GM23338 (cell line): ENCODE measurements around the gene FASTK. TPM values are rescaled to one million over a fixed set of nuclear protein-coding genes. Genes with fewer than 3 reads are reported as not detected.

ENCODE experiments used
- ATAC-seq: fragments of 200-7000 bp; cut with Tn5 transposase; 3 replicates; pipeline ENCODE4 v1.9.1; 2020
- DNase-seq: peaks from one replicate; pipeline ENCODE4 v3.0.0-alpha.2; 2015; ENCODE audit warnings: low spot score
- H2AFZ ChIP-seq: fragments of 200-600 bp; sonication (generic); 2 replicates; pipeline ENCODE4 v1.8.0; 2016; ENCODE audit warnings: antibody characterized with exemption, mild to moderate bottlenecking, moderate library complexity
- H3F3A ChIP-seq: fragments of 200-600 bp; sonication (generic); replicated peaks from 2 replicates; pipeline ENCODE4 v1.8.0; 2017; ENCODE audit warnings: antibody characterized with exemption, mixed run types, low read depth
- H3K27ac ChIP-seq: fragments of 200-600 bp; sonication (generic); 2 replicates; pipeline ENCODE4 v1.6.1; 2016; ENCODE audit warnings: low read depth
- H3K27me3 ChIP-seq: fragments of 200-600 bp; sonication (generic); 2 replicates; pipeline ENCODE4 v1.8.0; 2016; ENCODE audit warnings: mild to moderate bottlenecking, mixed run types, moderate library complexity; ENCODE audit not compliant: insufficient read depth
- H3K36me3 ChIP-seq: fragments of 200-600 bp; sonication (generic); 2 replicates; pipeline ENCODE4 v1.8.0; 2016; ENCODE audit warnings: mild to moderate bottlenecking; ENCODE audit not compliant: insufficient read depth
- H3K4me1 ChIP-seq: fragments of 200-600 bp; sonication (generic); 2 replicates; pipeline ENCODE4 v1.8.0; 2016; ENCODE audit warnings: mild to moderate bottlenecking, moderate library complexity; ENCODE audit not compliant: insufficient read depth
- H3K4me2 ChIP-seq: fragments of 200-600 bp; sonication (generic); 2 replicates; pipeline ENCODE4 v1.7.1; 2017; ENCODE audit warnings: mixed run types
- H3K4me3 ChIP-seq: fragments of 200-600 bp; sonication (generic); 2 replicates; pipeline ENCODE4 v1.6.1; 2016; ENCODE audit warnings: mixed run types
- H3K79me2 ChIP-seq: fragments of 200-600 bp; sonication (generic); replicated peaks from 2 replicates; pipeline ENCODE4 v1.8.0; 2017; ENCODE audit warnings: mild to moderate bottlenecking; ENCODE audit not compliant: insufficient read depth
- H3K9me2 ChIP-seq: fragments of 200-600 bp; sonication (generic); 2 replicates; pipeline ENCODE4 v1.8.0; 2017; ENCODE audit not compliant: insufficient read depth
- H4K20me1 ChIP-seq: fragments of 200-600 bp; sonication (generic); replicated peaks from 2 replicates; pipeline ENCODE4 v1.8.0; 2017; ENCODE audit warnings: mild to moderate bottlenecking; ENCODE audit not compliant: insufficient read depth
- H3K27ac Mint-ChIP-seq: 2 replicates; pipeline ENCODE4 v1.8.0; 2020; ENCODE audit warnings: inconsistent platforms, mild to moderate bottlenecking, moderate library complexity, mixed read lengths
- H3K27me3 Mint-ChIP-seq: 3 replicates; pipeline ENCODE4 v1.8.0; 2022; ENCODE audit warnings: low read depth, mild to moderate bottlenecking, moderate library complexity, mixed read lengths, inconsistent platforms; ENCODE audit not compliant: insufficient read depth, poor library complexity
- H3K36me3 Mint-ChIP-seq: 3 replicates; pipeline ENCODE4 v1.8.0; 2021; ENCODE audit warnings: low read depth, mild to moderate bottlenecking, inconsistent platforms, moderate library complexity, mixed read lengths
- H3K4me1 Mint-ChIP-seq: 3 replicates; pipeline ENCODE4 v1.8.0; 2020; ENCODE audit warnings: mild to moderate bottlenecking, inconsistent platforms, mixed read lengths
- H3K4me3 Mint-ChIP-seq: 3 replicates; pipeline ENCODE4 v1.8.0; 2021; ENCODE audit warnings: moderate library complexity, mild to moderate bottlenecking, inconsistent platforms, mixed read lengths
- H3K9me3 Mint-ChIP-seq: 3 replicates; pipeline ENCODE4 v1.8.0; 2020; ENCODE audit warnings: moderate library complexity, mild to moderate bottlenecking, inconsistent platforms, mixed read lengths
- CREB1 ChIP-seq: fragments of 250-450 bp; sonication (Bioruptor Pico); IDR thresholded peaks from 2 replicates; pipeline ENCODE4 v1.5.0; 2020; ENCODE audit warnings: low read depth, mild to moderate bottlenecking, moderate library complexity
- EZH2 ChIP-seq: fragments of 200-600 bp; sonication (generic); IDR thresholded peaks from one replicate; pipeline ENCODE4 v1.8.0; 2017; ENCODE audit warnings: antibody characterized with exemption, mild to moderate bottlenecking, low read depth; ENCODE audit not compliant: unreplicated experiment
- EZH2phosphoT487 ChIP-seq: fragments of 200-600 bp; sonication (generic); IDR thresholded peaks from one replicate; pipeline ENCODE4 v1.8.1; 2018; ENCODE audit warnings: antibody characterized with exemption; ENCODE audit not compliant: unreplicated experiment
- JUNB ChIP-seq: IDR thresholded peaks from one replicate; pipeline ENCODE4 v1.6.1; 2016; ENCODE audit warnings: antibody characterized with exemption; ENCODE audit not compliant: unreplicated experiment
- NANOG ChIP-seq: IDR thresholded peaks from 2 replicates; pipeline ENCODE4 v1.6.1; 2016; ENCODE audit warnings: antibody characterized with exemption, borderline replicate concordance
- POLR2AphosphoS5 ChIP-seq: IDR thresholded peaks from 2 replicates; pipeline ENCODE4 v1.6.1; 2016; ENCODE audit warnings: antibody characterized with exemption, low read depth
- STAT1 ChIP-seq: IDR thresholded peaks from one replicate; pipeline ENCODE4 v1.6.1; 2016; ENCODE audit warnings: antibody characterized with exemption; ENCODE audit not compliant: unreplicated experiment
- ZNF114 ChIP-seq: fragments of 250-450 bp; sonication (Bioruptor Pico); IDR thresholded peaks from 2 replicates; pipeline ENCODE4 v1.5.0; 2020; ENCODE audit warnings: mild to moderate bottlenecking, moderate library complexity
- ZNF331 ChIP-seq: fragments of 250-450 bp; sonication (Bioruptor Pico); IDR thresholded peaks from 2 replicates; pipeline ENCODE4 v1.5.0; 2020; ENCODE audit warnings: low read depth, mild to moderate bottlenecking, moderate library complexity
- polyA plus RNA-seq: library from polyadenylated mRNA; unstranded; fragments of >200 nt; fragmentation: Nextera tagmentation; extraction: Ambion mirVana; gene quantifications from 2 replicates; pipeline ENCODE4 v1.2.1, GENCODE V29; 2016
- total RNA-seq: library from RNA; depleted of rRNA; stranded (reverse); fragments of >200 nt; shearing (Covaris generic); gene quantifications from 2 replicates; pipeline ENCODE4 v1.2.3, GENCODE V29; 2014
- TF ChIP-seq, protein P1 (sequence below): fragments of 250-450 bp; sonication (Bioruptor Pico); IDR thresholded peaks from 2 replicates; pipeline ENCODE4 v1.5.0; 2020; ENCODE audit warnings: mild to moderate bottlenecking, moderate library complexity
- TF ChIP-seq, protein P2 (sequence below): IDR thresholded peaks from 2 replicates; pipeline ENCODE4 v1.6.1; 2016; ENCODE audit warnings: antibody characterized with exemption
- TF ChIP-seq, protein P3 (sequence below): IDR thresholded peaks from one replicate; pipeline ENCODE4 v1.6.1; 2018; ENCODE audit warnings: antibody characterized with exemption; ENCODE audit not compliant: unreplicated experiment
- TF ChIP-seq, protein P4 (sequence below), 2 experiments: fragments of 200-600 bp in 1 of 2; sonication (generic) in 1 of 2; conservative IDR thresholded peaks; 2 replicates each; pipeline versions ENCODE4 v1.5.1 to v1.6.1; 2016 to 2017; ENCODE audit warnings: antibody characterized with exemption in 2 of 2, low read depth in 2 of 2, mild to moderate bottlenecking in 2 of 2, moderate library complexity in 1 of 2

Gene FASTK
- total and polyA plus RNA-seq, 2 experiments from 2014 or later = 37.4 to 57.4 TPM

DNA sequence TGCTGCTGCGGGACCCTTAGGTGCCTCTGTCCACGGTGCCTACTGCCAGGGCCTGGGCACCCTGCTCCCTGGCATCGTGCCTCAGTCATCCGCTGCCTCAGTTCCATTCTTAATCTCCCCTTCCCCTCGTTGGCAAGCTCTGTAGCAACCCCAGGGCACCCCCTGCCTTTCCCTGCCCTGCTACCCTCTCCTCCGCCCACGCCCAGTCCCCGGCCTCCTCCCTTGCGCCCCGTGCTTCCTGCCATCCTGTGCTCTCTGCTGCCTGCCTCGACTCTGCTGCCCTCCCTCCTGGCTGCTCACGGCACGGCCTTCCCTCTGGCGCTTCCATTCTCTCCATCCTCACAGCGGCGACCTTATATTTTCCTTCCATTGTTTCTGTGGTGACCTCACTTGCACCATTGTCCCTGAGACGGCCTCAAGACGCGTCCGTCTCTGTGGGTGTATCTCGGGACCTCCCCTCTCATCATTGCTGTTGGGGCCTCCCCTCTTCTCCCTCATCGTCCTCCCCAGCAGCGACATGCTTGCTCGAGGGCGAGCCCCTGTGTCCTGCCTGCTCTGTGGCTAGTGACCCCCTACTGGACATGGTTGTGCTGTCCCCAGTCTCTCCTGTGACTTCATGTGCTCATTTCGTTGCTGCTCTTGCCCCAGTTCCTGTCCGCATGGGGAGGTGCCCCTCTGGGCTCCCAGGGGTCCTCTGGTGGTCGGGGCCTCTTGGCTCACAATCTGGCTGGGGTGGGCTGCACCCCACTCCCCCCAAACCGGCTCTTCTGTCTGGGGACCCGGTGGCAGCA, 41.0 kb upstream of the FASTK start:
- Histone ChIP-seq H4K20me1 (peaks cover 26% of the 10 kb centered on the region), H3K4me2 (no peak overlapping the region), H3K27ac (no peak overlapping the region), H3K4me1 (peaks cover 11% of the 10 kb centered on the region), H3K79me2 (no peaks in the 10 kb centered on the region), H3K36me3 (no peaks in the 10 kb centered on the region; the same call in 1 of the 2 replicates), H3F3A (peaks cover 17% of the 10 kb centered on the region), H3K4me3 (no peak overlapping the region), H2AFZ (no peak overlapping the region), H3K9me2 (no peaks in the 10 kb centered on the region), H3K27me3 (peaks cover 16% of the 10 kb centered on the region)
- Mint-ChIP-seq H3K27me3 (peaks cover 36% of the 10 kb centered on the region), H3K4me1 (peaks cover 29% of the 10 kb centered on the region), H3K27ac (no peak overlapping the region), H3K9me3 (no peaks in the 10 kb centered on the region), H3K36me3 (peaks cover 36% of the 10 kb centered on the region), H3K4me3 (no peak overlapping the region)
- TF ChIP-seq POLR2AphosphoS5 = no peak
- TF ChIP-seq EZH2 = no peak
- no peak for TF ChIP-seq NANOG
- TF ChIP-seq, protein P1, sequence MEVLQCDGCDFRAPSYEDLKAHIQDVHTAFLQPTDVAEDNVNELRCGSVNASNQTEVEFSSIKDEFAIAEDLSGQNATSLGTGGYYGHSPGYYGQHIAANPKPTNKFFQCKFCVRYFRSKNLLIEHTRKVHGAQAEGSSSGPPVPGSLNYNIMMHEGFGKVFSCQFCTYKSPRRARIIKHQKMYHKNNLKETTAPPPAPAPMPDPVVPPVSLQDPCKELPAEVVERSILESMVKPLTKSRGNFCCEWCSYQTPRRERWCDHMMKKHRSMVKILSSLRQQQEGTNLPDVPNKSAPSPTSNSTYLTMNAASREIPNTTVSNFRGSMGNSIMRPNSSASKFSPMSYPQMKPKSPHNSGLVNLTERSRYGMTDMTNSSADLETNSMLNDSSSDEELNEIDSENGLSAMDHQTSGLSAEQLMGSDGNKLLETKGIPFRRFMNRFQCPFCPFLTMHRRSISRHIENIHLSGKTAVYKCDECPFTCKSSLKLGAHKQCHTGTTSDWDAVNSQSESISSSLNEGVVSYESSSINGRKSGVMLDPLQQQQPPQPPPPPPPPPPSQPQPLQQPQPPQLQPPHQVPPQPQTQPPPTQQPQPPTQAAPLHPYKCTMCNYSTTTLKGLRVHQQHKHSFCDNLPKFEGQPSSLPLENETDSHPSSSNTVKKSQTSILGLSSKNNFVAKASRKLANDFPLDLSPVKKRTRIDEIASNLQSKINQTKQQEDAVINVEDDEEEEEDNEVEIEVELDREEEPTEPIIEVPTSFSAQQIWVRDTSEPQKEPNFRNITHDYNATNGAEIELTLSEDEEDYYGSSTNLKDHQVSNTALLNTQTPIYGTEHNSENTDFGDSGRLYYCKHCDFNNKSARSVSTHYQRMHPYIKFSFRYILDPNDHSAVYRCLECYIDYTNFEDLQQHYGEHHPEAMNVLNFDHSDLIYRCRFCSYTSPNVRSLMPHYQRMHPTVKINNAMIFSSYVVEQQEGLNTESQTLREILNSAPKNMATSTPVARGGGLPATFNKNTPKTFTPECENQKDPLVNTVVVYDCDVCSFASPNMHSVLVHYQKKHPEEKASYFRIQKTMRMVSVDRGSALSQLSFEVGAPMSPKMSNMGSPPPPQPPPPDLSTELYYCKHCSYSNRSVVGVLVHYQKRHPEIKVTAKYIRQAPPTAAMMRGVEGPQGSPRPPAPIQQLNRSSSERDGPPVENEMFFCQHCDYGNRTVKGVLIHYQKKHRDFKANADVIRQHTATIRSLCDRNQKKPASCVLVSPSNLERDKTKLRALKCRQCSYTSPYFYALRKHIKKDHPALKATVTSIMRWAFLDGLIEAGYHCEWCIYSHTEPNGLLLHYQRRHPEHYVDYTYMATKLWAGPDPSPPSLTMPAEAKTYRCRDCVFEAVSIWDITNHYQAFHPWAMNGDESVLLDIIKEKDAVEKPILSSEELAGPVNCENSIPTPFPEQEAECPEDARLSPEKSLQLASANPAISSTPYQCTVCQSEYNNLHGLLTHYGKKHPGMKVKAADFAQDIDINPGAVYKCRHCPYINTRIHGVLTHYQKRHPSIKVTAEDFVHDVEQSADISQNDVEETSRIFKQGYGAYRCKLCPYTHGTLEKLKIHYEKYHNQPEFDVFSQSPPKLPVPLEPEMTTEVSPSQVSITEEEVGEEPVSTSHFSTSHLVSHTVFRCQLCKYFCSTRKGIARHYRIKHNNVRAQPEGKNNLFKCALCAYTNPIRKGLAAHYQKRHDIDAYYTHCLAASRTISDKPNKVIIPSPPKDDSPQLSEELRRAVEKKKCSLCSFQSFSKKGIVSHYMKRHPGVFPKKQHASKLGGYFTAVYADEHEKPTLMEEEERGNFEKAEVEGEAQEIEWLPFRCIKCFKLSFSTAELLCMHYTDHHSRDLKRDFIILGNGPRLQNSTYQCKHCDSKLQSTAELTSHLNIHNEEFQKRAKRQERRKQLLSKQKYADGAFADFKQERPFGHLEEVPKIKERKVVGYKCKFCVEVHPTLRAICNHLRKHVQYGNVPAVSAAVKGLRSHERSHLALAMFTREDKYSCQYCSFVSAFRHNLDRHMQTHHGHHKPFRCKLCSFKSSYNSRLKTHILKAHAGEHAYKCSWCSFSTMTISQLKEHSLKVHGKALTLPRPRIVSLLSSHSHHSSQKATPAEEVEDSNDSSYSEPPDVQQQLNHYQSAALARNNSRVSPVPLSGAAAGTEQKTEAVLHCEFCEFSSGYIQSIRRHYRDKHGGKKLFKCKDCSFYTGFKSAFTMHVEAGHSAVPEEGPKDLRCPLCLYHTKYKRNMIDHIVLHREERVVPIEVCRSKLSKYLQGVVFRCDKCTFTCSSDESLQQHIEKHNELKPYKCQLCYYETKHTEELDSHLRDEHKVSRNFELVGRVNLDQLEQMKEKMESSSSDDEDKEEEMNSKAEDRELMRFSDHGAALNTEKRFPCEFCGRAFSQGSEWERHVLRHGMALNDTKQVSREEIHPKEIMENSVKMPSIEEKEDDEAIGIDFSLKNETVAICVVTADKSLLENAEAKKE (CRISPR knock-in tag) = no peak
- no peak for TF ChIP-seq STAT1
- no peak for TF ChIP-seq ZNF331 (CRISPR knock-in tag)
- TF ChIP-seq, protein P2, sequence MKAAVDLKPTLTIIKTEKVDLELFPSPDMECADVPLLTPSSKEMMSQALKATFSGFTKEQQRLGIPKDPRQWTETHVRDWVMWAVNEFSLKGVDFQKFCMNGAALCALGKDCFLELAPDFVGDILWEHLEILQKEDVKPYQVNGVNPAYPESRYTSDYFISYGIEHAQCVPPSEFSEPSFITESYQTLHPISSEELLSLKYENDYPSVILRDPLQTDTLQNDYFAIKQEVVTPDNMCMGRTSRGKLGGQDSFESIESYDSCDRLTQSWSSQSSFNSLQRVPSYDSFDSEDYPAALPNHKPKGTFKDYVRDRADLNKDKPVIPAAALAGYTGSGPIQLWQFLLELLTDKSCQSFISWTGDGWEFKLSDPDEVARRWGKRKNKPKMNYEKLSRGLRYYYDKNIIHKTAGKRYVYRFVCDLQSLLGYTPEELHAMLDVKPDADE = no peak
- TF ChIP-seq CREB1 = no peak
- TF ChIP-seq ZNF114 (CRISPR knock-in tag) = no peak
- TF ChIP-seq, protein P3, sequence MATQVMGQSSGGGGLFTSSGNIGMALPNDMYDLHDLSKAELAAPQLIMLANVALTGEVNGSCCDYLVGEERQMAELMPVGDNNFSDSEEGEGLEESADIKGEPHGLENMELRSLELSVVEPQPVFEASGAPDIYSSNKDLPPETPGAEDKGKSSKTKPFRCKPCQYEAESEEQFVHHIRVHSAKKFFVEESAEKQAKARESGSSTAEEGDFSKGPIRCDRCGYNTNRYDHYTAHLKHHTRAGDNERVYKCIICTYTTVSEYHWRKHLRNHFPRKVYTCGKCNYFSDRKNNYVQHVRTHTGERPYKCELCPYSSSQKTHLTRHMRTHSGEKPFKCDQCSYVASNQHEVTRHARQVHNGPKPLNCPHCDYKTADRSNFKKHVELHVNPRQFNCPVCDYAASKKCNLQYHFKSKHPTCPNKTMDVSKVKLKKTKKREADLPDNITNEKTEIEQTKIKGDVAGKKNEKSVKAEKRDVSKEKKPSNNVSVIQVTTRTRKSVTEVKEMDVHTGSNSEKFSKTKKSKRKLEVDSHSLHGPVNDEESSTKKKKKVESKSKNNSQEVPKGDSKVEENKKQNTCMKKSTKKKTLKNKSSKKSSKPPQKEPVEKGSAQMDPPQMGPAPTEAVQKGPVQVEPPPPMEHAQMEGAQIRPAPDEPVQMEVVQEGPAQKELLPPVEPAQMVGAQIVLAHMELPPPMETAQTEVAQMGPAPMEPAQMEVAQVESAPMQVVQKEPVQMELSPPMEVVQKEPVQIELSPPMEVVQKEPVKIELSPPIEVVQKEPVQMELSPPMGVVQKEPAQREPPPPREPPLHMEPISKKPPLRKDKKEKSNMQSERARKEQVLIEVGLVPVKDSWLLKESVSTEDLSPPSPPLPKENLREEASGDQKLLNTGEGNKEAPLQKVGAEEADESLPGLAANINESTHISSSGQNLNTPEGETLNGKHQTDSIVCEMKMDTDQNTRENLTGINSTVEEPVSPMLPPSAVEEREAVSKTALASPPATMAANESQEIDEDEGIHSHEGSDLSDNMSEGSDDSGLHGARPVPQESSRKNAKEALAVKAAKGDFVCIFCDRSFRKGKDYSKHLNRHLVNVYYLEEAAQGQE = no peak
- TF ChIP-seq JUNB = no peak
- no peak for TF ChIP-seq EZH2phosphoT487
- TF ChIP-seq, protein P4, sequence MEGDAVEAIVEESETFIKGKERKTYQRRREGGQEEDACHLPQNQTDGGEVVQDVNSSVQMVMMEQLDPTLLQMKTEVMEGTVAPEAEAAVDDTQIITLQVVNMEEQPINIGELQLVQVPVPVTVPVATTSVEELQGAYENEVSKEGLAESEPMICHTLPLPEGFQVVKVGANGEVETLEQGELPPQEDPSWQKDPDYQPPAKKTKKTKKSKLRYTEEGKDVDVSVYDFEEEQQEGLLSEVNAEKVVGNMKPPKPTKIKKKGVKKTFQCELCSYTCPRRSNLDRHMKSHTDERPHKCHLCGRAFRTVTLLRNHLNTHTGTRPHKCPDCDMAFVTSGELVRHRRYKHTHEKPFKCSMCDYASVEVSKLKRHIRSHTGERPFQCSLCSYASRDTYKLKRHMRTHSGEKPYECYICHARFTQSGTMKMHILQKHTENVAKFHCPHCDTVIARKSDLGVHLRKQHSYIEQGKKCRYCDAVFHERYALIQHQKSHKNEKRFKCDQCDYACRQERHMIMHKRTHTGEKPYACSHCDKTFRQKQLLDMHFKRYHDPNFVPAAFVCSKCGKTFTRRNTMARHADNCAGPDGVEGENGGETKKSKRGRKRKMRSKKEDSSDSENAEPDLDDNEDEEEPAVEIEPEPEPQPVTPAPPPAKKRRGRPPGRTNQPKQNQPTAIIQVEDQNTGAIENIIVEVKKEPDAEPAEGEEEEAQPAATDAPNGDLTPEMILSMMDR (conservative IDR thresholded peaks at IDR 0.05; ENCODE audit: low read depth in 2 of 2) = no peak
- DNase-seq = no peak
- no peak for ATAC-seq
